ENCODE results near the gene ZFAND3.

ZFAND3 gene

GRCh38 chr6:38193051-38193450, 373.5 kb downstream of the ZFAND3 start:
- DNase-seq = no peak

- DNase-seq = no peak
Observed at GRCh38 chr6:38193481-38194281, 374.2 kb downstream of the ZFAND3 start.

GRCh38 chr6:38194282-38194572, 374.7 kb downstream of the ZFAND3 start:
- no peak for DNase-seq

- no peak for DNase-seq
Observed at GRCh38 chr6:38194589-38194988, 375.1 kb downstream of the ZFAND3 start.

- DNase-seq = no peak
Observed at GRCh38 chr6:38195113-38195635, 375.6 kb downstream of the ZFAND3 start.

- DNase-seq = no peak
Observed at GRCh38 chr6:38198219-38198618, 378.7 kb downstream of the ZFAND3 start.
